A549 treated with CpdA at 1 μM for 4 hours (cell line): ENCODE results near the gene COX8C. TPM values are rescaled to one million over a fixed set of nuclear protein-coding genes. Genes with fewer than 3 reads are reported as not detected.

Experiments used
- total RNA-seq: library from RNA; stranded (reverse); fragments of 200-300 nt; extraction: Qiagen RNA extraction; gene quantifications from 5 replicates; pipeline ENCODE4 v1.2.3, GENCODE V29; 2022; ENCODE audit warnings: low read depth

COX8C gene, protein sequence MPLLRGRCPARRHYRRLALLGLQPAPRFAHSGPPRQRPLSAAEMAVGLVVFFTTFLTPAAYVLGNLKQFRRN
- total RNA-seq: not detected in 5 replicates

GRCh38 chr14:93346926-93347721 is at the start of gene COX8C:
Gene COX8C (plus strand): TSS chr14:93347182. CDS start chr14:93347269, 87 bp downstream.

GRCh38 chr14:93332853-93333630 is 13.9 kb upstream of the COX8C start, which contains the start of gene BTBD7:
Gene BTBD7 (minus strand): TSS chr14:93333036. CDS start chr14:93296051, 36,985 bp downstream.

Other genes with a start within 250 kb of the COX8C start
- gene ITPK1, start 231.3 kb upstream of the COX8C start, total RNA-seq: 45.4 to 52.4 TPM (median 48.3 TPM) in 5 replicates
- gene MOAP1, start 162.3 kb upstream of the COX8C start, total RNA-seq: 11.1 to 15.8 TPM (median 14.2 TPM) in 5 replicates
- 35.1 to 39.9 TPM (median 39.0 TPM) in 5 replicates for gene LYSET, start 161.9 kb upstream of the COX8C start, total RNA-seq
- gene GON7, start 140.1 kb upstream of the COX8C start, total RNA-seq: 13.5 to 18.5 TPM (median 15.5 TPM) in 5 replicates
- 24.8 to 38.3 TPM (median 27.8 TPM) in 5 replicates for gene UBR7, start 139.9 kb upstream of the COX8C start, total RNA-seq
- 11.1 to 13.7 TPM (median 12.5 TPM) in 5 replicates for gene BTBD7, start 14.1 kb upstream of the COX8C start, total RNA-seq
- 0.02 TPM in 3 of 5 replicates, not detected in the others for gene UNC79, start 83.8 kb downstream of the COX8C start, total RNA-seq